ENCODE measurements around the gene GPR151.

GPR151 gene

GRCh38 chr5:146466521-146467349 lies 49.3 kb downstream of the GPR151 start:
- no peaks in the 10 kb centered on the region for H3K4me1 ChIP-seq (ENCODE audit: low read length)
- peaks cover 48% of the 10 kb centered on the region for H3K36me3 ChIP-seq (replicated peaks; ENCODE audit: low read depth, low read length)
- H3K4me2 ChIP-seq (ENCODE audit: low read length), result no peak overlapping the region
- no peak for TF ChIP-seq EZH2phosphoT487 (IDR thresholded peaks at IDR 0.05; ENCODE audit: low read depth)
- TF ChIP-seq CTCF (IDR thresholded peaks at IDR 0.05; ENCODE audit: low read depth, low read length), result peak; percentile 27; the same call in 1 of the 2 replicates
- H3K27ac ChIP-seq (ENCODE audit: low read length), result no peak overlapping the region
- H3K79me2 ChIP-seq (ENCODE audit: low read length), result peaks cover 65% of the 10 kb centered on the region
- no peak overlapping the region for H3K9ac ChIP-seq (ENCODE audit: low read length)
- no peak overlapping the region for H2AFZ ChIP-seq (ENCODE audit: low read depth, low read length)
- no peaks in the 10 kb centered on the region for H3K9me3 ChIP-seq (ENCODE audit: insufficient read depth, low read length)
- H3K27me3 ChIP-seq (ENCODE audit: low read depth, low read length), result no peaks in the 10 kb centered on the region
- peaks cover 14% of the 10 kb centered on the region; the same call in 1 of the 2 replicates for H4K20me1 ChIP-seq (ENCODE audit: insufficient read depth, low read length)
- H3K4me3 ChIP-seq (ENCODE audit: low read length), result no peak overlapping the region

GRCh38 chr5:146463446-146463845 lies 52.5 kb downstream of the GPR151 start:
- no peaks in the 10 kb centered on the region for H3K27me3 ChIP-seq (ENCODE audit: low read depth, low read length)
- H3K27ac ChIP-seq (ENCODE audit: low read length), result no peak overlapping the region
- peaks cover 96% of the 10 kb centered on the region for H3K79me2 ChIP-seq (ENCODE audit: low read length)
- H3K36me3 ChIP-seq (replicated peaks; ENCODE audit: low read depth, low read length), result peaks cover 52% of the 10 kb centered on the region
- H3K4me2 ChIP-seq (ENCODE audit: low read length), result no peak overlapping the region
- no peak overlapping the region for H3K4me3 ChIP-seq (ENCODE audit: low read length)
- H3K4me1 ChIP-seq (ENCODE audit: low read length), result no peaks in the 10 kb centered on the region
- TF ChIP-seq CTCF (IDR thresholded peaks at IDR 0.05; ENCODE audit: low read depth, low read length) (no peak), EZH2phosphoT487 (IDR thresholded peaks at IDR 0.05; ENCODE audit: low read depth) (no peak)
- no peak overlapping the region for H3K9ac ChIP-seq (ENCODE audit: low read length)
- no peak overlapping the region for H2AFZ ChIP-seq (ENCODE audit: low read depth, low read length)
- H3K9me3 ChIP-seq (ENCODE audit: insufficient read depth, low read length), result no peaks in the 10 kb centered on the region
- H4K20me1 ChIP-seq (ENCODE audit: insufficient read depth, low read length), result peaks cover 14% of the 10 kb centered on the region; the same call in 1 of the 2 replicates
